GM12878 (cell line): Measurements from ENCODE around the gene LMAN2.

ENCODE experiments used
- CHD2 ChIP-seq: IDR thresholded peaks from 2 replicates; pipeline ENCODE4 v1.6.1; 2011; ENCODE audit warnings: low read depth, low read length, improper control_type of control experiment, borderline replicate concordance
- CTCF ChIP-seq, 3 experiments: IDR thresholded peaks in 2 of 3; conservative IDR thresholded peaks in 1 of 3; 2 replicates each; pipeline ENCODE4 v1.5.1; 2011; ENCODE audit warnings: low read depth in 3 of 3, low read length in 3 of 3, mild to moderate bottlenecking in 3 of 3, control low read depth in 2 of 3, moderate library complexity in 2 of 3, inconsistent platforms in 1 of 3, mixed read lengths in 1 of 3; ENCODE audit not compliant: control insufficient read depth in 2 of 3, insufficient read depth in 1 of 3; ENCODE audit errors: extremely low read depth in 1 of 3
- EZH2 ChIP-seq: IDR thresholded peaks from 2 replicates; pipeline ENCODE4 v1.6.1; 2012; ENCODE audit warnings: low read depth, mild to moderate bottlenecking, control low read depth, inconsistent platforms, low read length, borderline replicate concordance; ENCODE audit not compliant: control insufficient read depth
- FOXK2 ChIP-seq: fragments of 450-650 bp; IDR thresholded peaks from 2 replicates; pipeline ENCODE4 v1.6.1; 2017; ENCODE audit warnings: mild to moderate bottlenecking, moderate library complexity
- NRF1 ChIP-seq: conservative IDR thresholded peaks from 2 replicates; pipeline ENCODE4 v1.6.1; 2011; ENCODE audit warnings: mild to moderate bottlenecking, low read depth, low read length, improper control_type of control experiment
- POLR2A ChIP-seq: IDR thresholded peaks from 2 replicates; pipeline ENCODE4 v1.6.1; 2011; ENCODE audit warnings: low read depth, mild to moderate bottlenecking, low read length
- POLR2AphosphoS2 ChIP-seq: IDR thresholded peaks from 2 replicates; pipeline ENCODE4 v1.6.1; 2011; ENCODE audit warnings: low read depth, mild to moderate bottlenecking, low read length, improper control_type of control experiment, moderate library complexity
- SP1 ChIP-seq: IDR thresholded peaks from one replicate; pipeline ENCODE4 v1.6.1; 2011; ENCODE audit warnings: low read depth, low read length
- SUZ12 ChIP-seq: fragments of 200-600 bp; sonication (generic); IDR thresholded peaks from one replicate; pipeline ENCODE4 v1.6.1; 2018; ENCODE audit warnings: antibody characterized with exemption, mild to moderate bottlenecking; ENCODE audit not compliant: unreplicated experiment
- ZBTB33 ChIP-seq: fragments of 450-650 bp; IDR thresholded peaks from 2 replicates; pipeline ENCODE4 v1.6.1; 2017; ENCODE audit warnings: mild to moderate bottlenecking

- TF ChIP-seq FOXK2 (no peak), POLR2AphosphoS2 (no peak), SUZ12 (no peak), CHD2 (no peak), EZH2 (no peak), CTCF (IDR thresholded peaks at IDR 0.05 in 2 of 3, conservative IDR thresholded peaks at IDR 0.05 in 1 of 3; ENCODE audit: control insufficient read depth in 2 of 3, extremely low read depth in 1 of 3, insufficient read depth in 1 of 3, low read depth in 3 of 3, low read length in 3 of 3) (no peak), POLR2A (no peak), NRF1 (no peak), ZBTB33 (no peak), SP1 (no peak)
Measured at GRCh38 chr5:177356746-177357145, 5.3 kb upstream of the LMAN2 start.
